Putamen (tissue), 1 donor: ENCODE data around the gene ANKS6.

Source experiments
- DNase-seq: peaks from one replicate; pipeline ENCODE4 v3.0.0-alpha.2; 2016; ENCODE audit warnings: low spot score

ANKS6 gene

DNA sequence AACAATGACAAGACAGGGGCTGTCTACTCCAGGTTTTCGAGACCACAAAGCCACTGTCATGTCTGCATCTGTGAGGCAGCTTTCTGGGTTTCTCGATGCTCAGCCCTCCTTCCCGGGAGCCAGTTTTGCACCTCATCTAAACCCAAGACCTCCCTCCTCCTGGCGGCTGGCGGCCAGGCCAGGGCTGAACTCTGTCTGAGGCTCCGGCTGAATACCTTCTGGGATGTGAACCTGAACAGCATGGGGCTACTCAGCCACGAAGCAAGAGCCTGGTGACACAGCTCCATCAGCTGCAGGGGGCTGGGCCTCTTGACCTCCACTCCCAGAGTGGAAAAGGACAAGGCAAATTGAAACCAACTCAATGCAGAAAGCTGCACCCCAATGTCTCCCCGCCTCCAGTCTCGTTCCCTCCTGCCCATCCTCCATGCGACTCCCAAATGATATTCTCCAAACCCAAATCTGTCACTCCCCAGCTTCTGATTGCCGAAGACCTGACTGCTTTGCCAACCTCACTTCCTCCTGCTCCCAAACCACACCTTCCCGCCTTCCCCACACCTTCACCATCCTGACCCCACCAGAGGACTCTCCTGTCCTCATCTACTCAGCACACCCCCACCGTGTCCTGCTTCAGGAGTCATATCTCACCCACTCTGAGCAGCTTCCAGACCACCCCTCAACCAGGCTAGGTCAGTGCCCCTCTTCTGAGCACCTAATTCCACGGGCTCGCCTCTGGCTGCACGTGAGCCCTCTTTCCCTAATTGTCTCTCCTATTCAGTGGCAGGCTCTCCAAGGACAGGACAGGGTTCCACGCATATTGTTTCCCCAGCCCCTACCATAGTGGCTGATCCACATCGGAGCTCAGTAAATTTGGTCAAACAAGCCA, 4.5 kb downstream of the ANKS6 start:
- no peak for DNase-seq

DNA sequence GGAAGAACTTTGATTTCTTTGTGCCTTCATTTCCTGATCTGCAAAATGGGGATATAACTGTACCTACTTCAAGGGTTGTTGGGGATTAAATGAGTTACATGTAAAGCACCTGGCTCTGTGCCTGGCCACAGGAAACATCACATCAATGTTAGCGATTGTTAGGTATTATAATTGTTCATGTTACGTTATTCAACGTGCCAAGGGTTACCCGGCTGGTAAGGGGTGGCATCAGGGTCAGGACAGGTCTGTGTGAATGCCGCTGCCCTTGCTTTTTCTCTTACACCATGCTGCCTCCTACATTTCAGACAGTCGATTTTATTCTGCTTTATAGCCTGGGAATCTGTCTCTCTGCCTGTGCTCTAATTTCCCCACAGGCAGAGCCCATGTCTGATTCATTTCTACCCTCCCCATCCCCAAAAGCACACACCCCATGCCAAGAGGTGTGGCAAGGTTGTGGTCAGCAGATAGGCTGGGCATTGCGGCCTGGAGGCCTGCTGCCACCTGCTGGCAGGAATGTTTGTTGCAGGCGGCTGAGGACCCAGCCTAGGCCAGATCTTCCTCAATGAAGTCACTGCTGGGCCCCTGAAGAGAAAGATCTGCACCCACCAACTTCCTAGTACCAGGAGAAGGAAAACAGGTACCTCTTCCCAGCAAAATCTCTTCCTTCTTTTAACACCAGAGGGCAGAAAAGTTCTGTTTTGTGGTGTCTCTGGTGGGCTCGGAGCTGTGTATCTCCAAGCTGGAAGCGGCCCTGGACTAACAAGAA, 5.3 kb downstream of the ANKS6 start:
- no peak for DNase-seq

DNA sequence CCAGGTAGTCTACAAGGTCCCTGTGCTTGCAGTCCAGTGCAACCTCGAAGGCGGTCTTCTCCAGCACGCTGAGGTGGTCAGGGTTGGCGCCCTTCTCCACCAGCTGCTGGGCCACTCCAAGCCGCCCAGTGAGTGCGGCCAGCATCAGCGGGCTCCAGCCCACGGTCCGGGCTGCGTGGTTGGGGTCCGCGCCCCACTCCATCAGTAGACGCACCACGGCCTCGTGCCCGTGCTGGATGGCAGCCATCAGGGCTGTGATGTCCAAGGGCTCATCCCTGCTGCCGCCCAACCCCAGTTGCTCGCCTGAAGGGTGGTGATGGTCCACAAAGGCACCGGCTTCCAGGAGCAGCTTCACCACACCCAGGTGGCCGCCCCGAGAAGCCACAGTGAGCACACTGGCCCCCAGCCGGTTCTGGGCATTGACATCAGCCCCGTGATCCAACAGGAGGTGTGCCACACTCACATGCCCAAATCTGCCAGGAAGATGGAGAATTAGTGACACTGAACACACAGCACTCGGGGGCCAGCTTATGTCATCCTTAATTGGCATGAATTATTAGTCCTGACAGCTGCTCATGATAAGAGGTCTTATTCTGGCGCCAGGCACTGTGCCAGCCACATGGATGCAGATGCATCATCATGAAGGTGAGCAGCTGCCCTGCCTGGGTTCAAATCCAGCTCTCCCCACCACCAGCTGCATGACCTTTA, 6.1 kb downstream of the ANKS6 start:
- DNase-seq = no peak

DNA sequence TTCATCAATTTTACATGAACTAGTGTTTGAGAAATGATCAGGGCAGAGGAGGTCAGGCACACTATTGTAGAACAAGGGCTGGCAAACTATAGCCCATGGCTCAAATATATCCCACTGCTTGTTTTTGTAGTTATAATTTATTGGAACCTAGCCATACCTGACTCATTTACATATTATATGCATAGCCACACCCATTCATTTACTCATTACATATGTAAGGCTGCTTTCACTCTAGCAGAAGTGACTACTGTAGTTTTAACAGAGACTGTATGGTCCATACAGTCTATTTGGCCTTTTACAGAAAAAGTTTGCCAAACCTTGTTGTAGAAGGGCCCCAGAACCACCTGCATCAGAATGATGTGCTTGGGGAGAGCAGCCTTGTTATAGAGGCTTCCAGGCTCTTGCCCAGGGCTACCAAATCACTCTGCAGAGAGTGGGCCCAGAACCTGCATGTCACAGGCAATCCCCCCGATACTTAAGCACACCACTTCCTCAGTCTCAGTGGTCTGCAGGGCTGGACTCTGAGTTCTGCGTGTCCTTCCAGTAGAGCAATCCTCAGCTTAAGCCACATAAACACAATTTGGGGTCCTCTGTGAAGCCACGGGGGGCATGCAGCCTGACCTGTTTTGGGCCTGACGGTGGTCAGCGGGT, 6.7 kb downstream of the ANKS6 start:
- no peak for DNase-seq

DNA sequence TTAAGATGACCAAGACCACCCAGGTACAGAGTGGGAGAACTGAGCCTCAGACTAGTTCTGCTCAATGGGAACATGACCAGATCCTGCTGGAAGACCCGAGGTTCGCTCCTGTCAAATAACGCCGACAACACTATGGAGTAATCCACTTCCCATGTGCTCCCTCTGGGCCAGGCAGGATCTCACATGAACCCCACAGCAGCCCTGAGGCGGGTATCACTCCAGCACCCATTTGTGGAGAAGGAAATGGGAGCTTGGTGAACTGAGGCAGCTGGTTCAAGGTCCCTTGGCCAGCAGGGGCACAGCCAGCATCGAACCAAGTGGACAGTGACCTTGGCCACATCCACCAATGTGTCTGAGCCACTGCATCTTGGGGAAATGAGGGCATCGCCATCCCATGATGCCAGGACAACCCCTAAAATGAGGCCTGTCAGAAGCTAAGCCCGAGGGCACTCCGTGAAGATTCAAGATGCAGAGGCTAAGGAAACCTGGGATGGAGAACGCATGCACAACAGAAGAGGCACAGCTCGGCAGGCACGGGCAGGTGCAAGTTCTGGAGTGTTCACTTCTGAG, 8.5 kb downstream of the ANKS6 start:
- no peak for DNase-seq

DNA sequence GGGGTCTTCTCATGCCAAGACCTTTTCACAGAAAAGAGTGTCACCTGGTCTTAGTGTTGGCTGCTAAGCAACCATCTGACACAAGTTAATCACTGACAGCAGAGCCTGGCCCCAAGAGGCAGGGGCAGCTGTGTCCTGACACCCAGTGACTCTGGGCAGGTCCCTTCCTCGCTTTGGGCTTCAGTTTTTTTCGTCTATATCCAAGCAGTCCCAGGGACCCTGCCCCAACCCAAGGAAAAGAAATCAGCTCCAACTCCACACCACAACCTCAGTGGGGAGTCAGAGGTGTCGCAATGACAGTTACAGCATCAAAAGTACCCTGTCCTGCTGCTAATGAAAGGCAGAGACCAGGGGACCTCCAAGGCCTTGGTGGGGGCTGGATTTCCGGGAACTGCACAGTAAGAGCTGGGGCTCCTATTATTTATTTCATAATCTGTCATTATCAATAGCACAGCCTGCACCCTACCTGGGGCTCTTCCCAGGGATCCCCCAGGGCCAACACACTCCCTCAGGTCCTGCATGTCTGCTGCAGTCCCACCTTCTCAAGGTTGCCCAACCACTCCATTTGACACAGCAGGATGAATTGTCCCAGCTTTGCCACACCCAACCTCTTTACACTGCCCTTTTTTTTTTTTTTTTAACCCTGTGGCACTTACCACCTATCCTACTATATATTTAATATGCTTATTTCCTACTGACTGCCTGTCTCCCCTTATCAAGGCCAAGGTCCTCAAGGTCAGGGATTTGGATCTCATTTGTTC, 9.4 kb downstream of the ANKS6 start:
- no peak for DNase-seq

DNA sequence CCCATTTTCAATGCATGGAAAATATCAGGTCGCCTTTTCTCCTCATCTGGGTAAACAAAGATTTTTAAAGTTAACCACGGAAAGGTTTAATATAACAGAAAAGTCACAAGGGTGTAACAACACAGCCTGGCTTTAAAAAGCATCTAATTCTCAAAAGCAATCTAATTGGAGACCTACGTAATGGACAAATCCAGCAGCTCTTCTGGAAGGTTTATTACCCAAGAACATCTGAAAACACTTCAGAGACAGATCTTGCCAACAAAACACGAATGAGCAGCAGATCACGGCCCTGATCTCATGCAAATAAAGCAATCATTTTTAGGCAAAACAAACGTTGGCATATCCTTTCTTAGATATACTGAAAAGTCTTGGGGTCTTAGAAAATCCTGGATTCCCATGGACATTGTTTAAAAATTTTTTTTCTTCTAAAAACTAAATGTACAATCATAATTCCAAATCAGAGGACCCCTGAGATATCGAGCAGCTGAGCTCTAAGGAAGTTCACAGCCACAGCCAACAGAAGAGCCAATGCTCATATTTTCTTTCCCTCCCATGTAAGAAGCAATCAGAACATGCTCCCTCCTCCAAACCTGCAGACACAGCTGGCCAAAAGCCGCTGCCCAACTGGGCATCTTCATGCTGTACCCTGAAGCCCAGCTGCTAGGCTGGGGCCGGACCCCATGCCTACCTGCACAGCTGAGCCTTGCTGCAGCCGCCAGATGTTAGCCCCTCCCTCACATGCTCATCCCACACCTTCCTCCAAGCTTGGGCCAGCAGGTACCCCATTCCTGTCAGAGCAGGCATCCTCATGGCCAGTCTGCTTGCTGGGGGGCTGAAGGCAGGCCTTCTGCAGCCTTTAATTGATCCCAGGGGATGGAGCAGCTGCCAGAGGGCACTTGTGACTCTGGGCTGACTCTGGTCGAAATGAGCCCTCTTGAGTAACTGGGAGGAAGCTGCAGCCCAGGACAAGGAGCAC, 11.2 kb downstream of the ANKS6 start:
- DNase-seq = no peak

DNA sequence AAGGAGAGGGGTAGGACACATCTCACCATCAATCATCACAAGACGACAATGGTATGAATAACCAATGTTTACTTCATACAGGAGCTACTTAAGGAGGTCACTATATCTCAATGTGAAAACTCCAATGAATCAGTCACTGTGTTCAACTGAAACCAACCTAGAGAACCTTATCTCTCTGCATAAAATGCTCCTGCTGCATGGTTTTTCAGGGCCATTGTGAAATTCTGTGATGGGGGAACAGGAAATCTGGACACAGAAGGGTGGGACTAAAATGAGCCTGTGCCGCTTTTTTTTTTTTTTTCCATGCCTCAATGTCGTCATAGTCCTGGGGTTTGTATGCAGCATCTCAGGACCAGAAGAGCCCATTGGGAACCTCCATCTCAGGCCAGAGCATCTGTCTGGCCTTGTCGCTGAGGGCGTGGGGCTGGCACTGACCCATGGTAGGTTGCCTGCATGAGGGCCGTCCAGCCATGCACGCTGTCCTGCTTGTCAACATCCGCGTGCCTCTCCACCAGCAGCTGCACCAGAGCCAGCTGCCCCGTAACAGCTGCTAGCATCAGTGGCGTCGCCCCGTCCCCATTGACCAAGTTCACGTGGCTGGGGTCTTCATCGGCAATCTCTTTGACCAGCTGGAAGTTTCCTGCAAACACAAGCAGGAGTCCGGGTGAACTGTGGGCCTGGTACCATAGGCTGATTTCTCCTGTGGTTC, 12.7 kb downstream of the ANKS6 start:
- no peak for DNase-seq

DNA sequence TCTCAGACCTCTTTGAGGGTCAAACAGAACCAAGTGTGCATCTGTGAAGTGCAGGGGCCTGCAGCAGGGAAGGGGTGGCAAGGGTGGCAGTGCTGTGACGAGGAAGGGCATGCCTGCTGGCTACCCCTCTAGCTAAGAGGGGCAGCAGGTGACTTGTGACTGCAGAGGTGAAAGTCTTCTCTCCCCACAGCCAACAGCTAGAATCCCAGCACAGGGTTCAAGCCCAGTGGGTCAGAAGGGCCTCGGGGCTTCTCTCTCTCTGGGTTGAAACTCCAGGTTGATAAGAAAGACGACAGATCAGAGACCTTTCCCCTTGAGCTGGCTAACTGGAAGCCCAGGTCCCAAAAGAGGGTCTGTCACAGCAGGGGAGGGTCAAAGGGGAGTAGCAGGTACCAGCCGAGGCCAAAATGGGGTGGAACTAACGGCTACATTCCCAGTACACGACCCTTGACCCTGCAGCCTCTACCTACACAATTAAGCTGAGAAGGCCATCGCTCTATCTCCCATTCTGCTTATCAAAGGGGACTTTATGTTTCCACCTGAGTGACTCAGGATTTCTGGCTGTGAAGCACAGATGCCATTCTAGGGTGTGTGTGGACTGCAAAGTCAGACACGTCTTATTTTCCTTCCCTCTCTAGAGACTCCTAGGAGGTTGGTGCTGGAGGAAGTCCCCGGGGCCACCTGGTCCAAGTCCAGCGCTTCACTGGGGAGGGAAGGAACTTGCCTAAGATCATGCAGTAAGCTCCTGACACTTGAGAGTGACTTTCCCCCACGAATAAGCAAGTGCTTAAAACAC, 14.6 kb downstream of the ANKS6 start:
- DNase-seq = no peak

DNA sequence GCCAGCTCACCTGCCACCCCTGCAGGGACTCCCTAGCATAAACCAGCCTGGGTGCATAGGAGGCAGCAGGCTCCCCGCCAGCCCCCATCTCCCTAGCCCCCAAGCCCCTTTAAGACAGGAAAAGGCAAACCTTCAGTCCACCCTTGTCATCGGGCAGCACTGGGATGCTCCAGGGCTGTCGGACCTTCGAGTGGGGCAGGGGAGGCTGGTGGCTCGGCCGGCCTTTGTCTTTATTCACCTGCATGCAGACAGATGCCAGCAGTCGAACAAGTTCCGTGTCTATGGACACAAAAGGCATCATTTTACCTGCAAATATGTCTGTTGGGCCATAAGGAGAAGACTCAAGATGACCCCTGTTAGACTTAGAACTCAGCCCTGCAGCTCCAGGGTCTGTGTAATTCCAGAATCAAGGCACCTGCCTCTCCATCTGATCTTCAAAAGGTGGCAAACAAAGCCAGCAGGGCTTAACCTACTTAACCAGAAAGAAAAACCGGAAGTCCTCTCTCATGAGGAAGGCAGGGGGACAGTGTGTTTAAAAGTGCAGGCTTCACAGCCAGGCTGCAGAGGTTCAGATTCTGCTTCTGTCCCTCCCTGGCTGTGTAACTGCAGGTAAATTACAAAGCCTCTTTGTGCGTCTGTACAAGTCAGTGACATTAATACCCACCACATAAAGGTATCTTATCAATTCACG, 16.2 kb downstream of the ANKS6 start:
- DNase-seq = no peak

DNA sequence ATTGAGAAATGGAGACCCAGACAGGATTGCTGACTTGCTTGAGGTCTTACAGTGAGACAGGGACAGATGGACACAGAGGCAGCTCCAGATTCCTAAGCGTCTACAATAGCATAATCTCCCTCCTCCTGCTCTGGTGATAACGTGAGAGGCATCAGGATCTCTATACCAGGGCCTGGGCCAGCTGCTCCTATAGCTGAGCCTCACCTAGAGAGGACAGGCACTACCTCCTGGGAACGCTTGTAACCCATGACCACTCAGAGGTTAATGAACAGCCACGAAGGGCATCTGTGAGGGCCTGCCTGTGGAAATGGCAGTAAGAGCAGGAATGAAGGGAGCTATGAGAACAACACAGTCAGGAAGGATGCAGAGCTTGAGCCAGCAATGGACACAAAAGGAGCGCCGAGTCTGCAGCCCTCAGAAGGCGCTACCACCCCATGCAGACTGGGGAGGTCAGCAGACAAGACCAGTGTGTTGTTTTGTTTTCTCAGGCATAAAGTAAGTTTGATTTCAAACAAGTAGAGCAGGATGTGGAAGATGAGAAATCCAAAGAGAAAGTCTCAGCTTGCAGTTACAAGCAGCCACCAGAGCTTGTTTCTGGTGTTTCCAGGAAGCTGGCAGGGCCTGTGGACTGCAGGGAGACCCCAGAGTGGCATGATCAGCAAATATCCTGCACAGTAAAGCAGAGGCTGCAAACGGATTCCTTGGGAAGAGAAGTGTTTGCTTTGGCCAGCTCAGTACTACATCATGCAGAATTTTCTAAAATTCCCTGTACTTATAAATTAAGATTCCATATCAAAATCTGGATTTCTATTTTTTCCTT, 17.4 kb downstream of the ANKS6 start:
- no peak for DNase-seq

DNA sequence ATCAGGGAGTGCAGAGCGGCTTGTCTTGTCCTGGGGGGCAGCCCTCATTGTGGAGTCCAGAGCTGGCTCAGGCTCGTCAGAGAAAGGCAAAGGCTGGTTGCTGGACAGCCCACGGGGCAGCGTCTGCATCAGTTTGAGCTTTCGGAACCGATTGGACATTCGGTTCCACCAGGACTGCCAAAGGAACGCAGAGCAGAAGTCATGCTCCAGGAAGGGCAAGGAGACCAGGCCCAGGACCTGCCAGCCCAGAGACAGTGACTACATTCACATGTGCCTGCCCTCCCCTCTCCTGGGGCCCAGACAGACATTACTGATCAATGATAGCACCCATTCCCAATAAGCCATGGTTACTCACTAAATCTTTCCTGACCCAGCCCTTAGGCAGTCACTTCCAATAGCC, 18.1 kb downstream of the ANKS6 start:
- DNase-seq = no peak

DNA sequence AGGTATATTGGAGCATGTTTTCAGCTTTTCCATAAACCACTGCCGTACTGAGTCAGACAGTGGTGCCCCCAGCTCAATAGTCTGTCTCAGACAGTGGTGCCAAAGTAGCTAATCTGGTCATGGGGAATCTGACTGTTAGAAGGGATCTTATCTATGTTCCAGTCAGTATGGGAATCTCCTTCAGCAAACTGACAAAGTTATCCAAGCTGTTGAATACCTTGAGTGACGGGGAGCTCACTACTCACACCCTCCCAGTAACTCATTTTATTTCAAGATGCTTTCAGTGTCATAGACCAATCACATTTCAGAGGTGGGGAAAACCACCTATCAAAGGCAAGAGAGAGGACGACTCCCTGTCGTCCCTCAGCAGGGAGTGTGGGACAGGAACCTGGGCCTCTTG, 18.7 kb downstream of the ANKS6 start:
- no peak for DNase-seq

DNA sequence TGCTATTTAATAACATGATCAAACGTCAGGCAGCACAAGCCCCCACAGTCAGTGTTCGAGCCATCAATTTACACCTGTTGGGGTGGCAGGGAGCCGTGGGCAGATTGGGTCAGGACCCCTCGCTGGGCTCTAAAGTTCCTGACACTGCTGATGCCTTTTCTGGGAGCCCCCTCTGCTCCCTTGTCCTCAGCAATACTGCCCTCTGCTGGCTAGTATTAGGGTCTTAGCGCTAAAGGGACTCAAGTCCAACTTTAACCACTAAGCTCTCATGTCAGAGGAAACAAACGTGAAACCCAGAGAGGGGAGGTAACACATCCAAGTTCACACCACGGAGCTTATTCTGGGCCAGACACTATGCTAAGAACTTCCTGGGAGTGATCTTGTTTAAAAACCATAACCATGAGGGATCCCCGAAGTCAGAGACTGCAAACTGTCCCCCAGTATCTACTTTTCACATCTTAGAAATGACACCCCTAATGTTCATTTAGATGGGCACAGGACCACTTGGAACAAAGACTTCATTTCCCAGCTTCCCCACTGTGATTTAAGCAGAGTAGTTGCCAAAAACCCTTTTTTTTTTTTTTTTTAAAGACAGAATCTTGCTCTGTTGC, 20.4 kb downstream of the ANKS6 start:
- DNase-seq = no peak

DNA sequence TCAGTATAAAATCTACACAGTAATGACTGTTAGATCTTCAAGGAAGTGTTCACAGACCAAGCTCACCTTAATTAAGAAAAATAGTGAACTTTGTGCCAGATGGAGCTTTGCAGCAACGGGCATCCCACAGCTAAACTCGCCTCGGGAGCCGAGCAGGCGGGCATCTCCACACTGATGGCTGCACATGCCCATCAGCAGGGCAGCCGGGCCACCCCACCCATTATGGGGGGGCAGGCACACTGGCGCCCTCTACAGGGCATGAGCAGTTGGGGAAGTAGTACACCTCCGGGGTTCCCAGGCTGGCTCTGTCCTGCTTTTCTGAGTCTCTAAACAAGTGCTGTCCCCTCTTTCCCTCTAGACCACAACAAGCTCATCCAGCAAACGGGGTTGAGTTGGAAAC, 21.6 kb downstream of the ANKS6 start:
- no peak for DNase-seq

DNA sequence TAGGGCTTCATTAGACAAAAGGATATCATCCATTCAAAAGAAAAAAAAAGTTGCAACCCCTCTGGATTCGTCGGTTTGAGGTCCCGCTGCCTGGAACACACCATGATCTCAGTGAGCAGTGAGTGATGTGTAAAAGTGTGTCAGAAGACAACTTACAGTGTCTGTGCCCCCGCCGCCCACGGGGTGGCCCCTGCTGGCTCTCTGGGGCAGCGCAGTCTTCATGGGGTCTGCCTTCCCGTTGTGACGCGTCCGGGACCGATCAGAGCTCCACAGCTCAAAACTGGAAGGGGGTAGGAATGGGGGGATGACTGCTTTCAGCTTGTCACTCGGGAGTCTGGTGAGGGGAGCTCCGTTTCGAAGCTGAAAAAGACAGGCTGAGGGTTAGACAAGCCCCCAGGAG, 22.6 kb downstream of the ANKS6 start:
- DNase-seq = no peak
